Parathyroid adenoma (tissue), 2 donors: ENCODE results near the gene PANK2.

ENCODE experiments used
- H2AFZ ChIP-seq: fragments of 300-600 bp; sonication (generic); one replicate; pipeline ENCODE4 v1.7.0; 2017; ENCODE audit warnings: antibody characterized with exemption, mild to moderate bottlenecking
- H3K27ac ChIP-seq: fragments of 300-600 bp; sonication (generic); one replicate; pipeline ENCODE4 v1.7.0; 2017
- H3K27me3 ChIP-seq: fragments of 300-600 bp; sonication (generic); one replicate; pipeline ENCODE4 v1.7.0; 2017; ENCODE audit warnings: low read length; ENCODE audit not compliant: control insufficient read depth, insufficient read depth
- H3K36me3 ChIP-seq: fragments of 300-600 bp; sonication (generic); one replicate; pipeline ENCODE4 v1.7.0; 2017; ENCODE audit warnings: low read length; ENCODE audit not compliant: control insufficient read depth, insufficient read depth
- H3K4me1 ChIP-seq: fragments of 300-600 bp; sonication (generic); one replicate; pipeline ENCODE4 v1.7.0; 2017; ENCODE audit warnings: control low read depth
- H3K4me2 ChIP-seq: fragments of 300-600 bp; sonication (generic); one replicate; pipeline ENCODE4 v1.7.0; 2017; ENCODE audit warnings: low read length
- H3K4me3 ChIP-seq: fragments of 300-600 bp; sonication (generic); one replicate; pipeline ENCODE4 v1.7.0; 2017; ENCODE audit warnings: low read depth, low read length
- H3K79me2 ChIP-seq: fragments of 300-600 bp; sonication (generic); one replicate; pipeline ENCODE4 v1.7.0; 2017; ENCODE audit warnings: control low read depth
- H3K9ac ChIP-seq: fragments of 300-600 bp; sonication (generic); one replicate; pipeline ENCODE4 v1.7.0; 2017; ENCODE audit warnings: mild to moderate bottlenecking
- H3K9me3 ChIP-seq: fragments of 300-600 bp; sonication (generic); one replicate; pipeline ENCODE4 v1.7.0; 2017; ENCODE audit warnings: low read length; ENCODE audit not compliant: control insufficient read depth
- CTCF ChIP-seq: fragments of 300-600 bp; sonication (generic); IDR thresholded peaks from one replicate; pipeline ENCODE4 v1.7.0; 2017; ENCODE audit warnings: antibody characterized with exemption, mild to moderate bottlenecking
- donor health status: primary hyperparathyroidism.

PANK2 gene

GRCh38 chr20:3927486-3928291, 38.5 kb downstream of the PANK2 start:
- Histone ChIP-seq H3K4me1 (peaks cover 4% of the 10 kb centered on the region), H3K4me2 (no peak overlapping the region), H3K4me3 (no peak overlapping the region), H3K27ac (no peak overlapping the region), H3K79me2 (no peaks in the 10 kb centered on the region), H3K9me3 (no peaks in the 10 kb centered on the region), H3K27me3 (no peaks in the 10 kb centered on the region), H3K9ac (no peak overlapping the region), H3K36me3 (no peaks in the 10 kb centered on the region), H2AFZ (no peak overlapping the region)
- no peak for TF ChIP-seq CTCF

- no peaks in the 10 kb centered on the region for H3K79me2 ChIP-seq
- TF ChIP-seq CTCF = no peak
- no peaks in the 10 kb centered on the region for H3K9me3 ChIP-seq
- H3K27me3 ChIP-seq = no peaks in the 10 kb centered on the region
- no peaks in the 10 kb centered on the region for H3K36me3 ChIP-seq
- no peak overlapping the region for H3K4me2 ChIP-seq
- H3K4me3 ChIP-seq = no peak overlapping the region
- no peak overlapping the region for H3K27ac ChIP-seq
- H3K4me1 ChIP-seq = peaks cover 9% of the 10 kb centered on the region
- H3K9ac ChIP-seq = no peak overlapping the region
- H2AFZ ChIP-seq = no peak overlapping the region
Observed at GRCh38 chr20:3929713-3930060, 40.5 kb downstream of the PANK2 start.

GRCh38 chr20:3930265-3931206, 41.3 kb downstream of the PANK2 start:
- Histone ChIP-seq H3K4me2 (no peak overlapping the region), H3K27me3 (no peaks in the 10 kb centered on the region), H3K9me3 (no peaks in the 10 kb centered on the region), H3K4me3 (no peak overlapping the region), H3K36me3 (no peaks in the 10 kb centered on the region), H3K4me1 (peaks cover 17% of the 10 kb centered on the region), H3K27ac (no peak overlapping the region), H3K79me2 (no peaks in the 10 kb centered on the region), H2AFZ (no peak overlapping the region), H3K9ac (no peak overlapping the region)
- TF ChIP-seq CTCF = no peak

GRCh38 chr20:3931664-3932063, 42.5 kb downstream of the PANK2 start:
- no peak overlapping the region for H3K4me2 ChIP-seq
- no peak for TF ChIP-seq CTCF
- H3K4me1 ChIP-seq = peaks cover 25% of the 10 kb centered on the region
- H3K27me3 ChIP-seq = no peaks in the 10 kb centered on the region
- H3K9me3 ChIP-seq = no peaks in the 10 kb centered on the region
- no peak overlapping the region for H3K4me3 ChIP-seq
- no peak overlapping the region for H3K9ac ChIP-seq
- H2AFZ ChIP-seq = peak overlapping the region; percentile 72
- no peaks in the 10 kb centered on the region for H3K36me3 ChIP-seq
- H3K79me2 ChIP-seq = no peaks in the 10 kb centered on the region
- H3K27ac ChIP-seq = no peak overlapping the region
